Stomach (tissue), 9 donors: ENCODE measurements around the gene NUDT4. TPM values are rescaled to one million over a fixed set of nuclear protein-coding genes. Genes with fewer than 3 reads are reported as not detected.
"Not testable (repeated sequence)": the region's sequence is repeated elsewhere in the genome, so short reads cannot be mapped to it uniquely, and the experiment has no call there.

Experiments used
- DNase-seq, 2 donors: peaks; one replicate each; pipeline versions ENCODE4 v3.0.0 to v3.0.0-alpha.2; 2013 to 2019
- H3K27ac ChIP-seq, 5 donors: fragments of 200-600 bp in 4 of 5; sonication (generic) in 4 of 5; one replicate each; pipeline ENCODE4 v1.5.1; 2013 to 2019; ENCODE audit warnings: mild to moderate bottlenecking in 1 of 5, moderate library complexity in 1 of 5
- H3K27me3 ChIP-seq, 3 donors: fragments of 200-600 bp; sonication (generic); one replicate each; pipeline ENCODE4 v1.5.1; 2017 to 2019; ENCODE audit warnings: mixed run types in 1 of 3
- H3K36me3 ChIP-seq, 4 donors: fragments of 200-600 bp; sonication (generic); 1 replicate in 3 of 4; 2 replicates in 1 of 4; pipeline ENCODE4 v1.5.1; 2016 to 2019
- H3K4me1 ChIP-seq, 4 donors: fragments of 200-600 bp; sonication (generic); one replicate each; pipeline ENCODE4 v1.5.1; 2016 to 2019
- H3K4me3 ChIP-seq, 4 donors: fragments of 200-600 bp; sonication (generic) in 3 of 4; one replicate each; pipeline ENCODE4 v1.5.1; 2016 to 2019; ENCODE audit warnings: mild to moderate bottlenecking in 1 of 4
- H3K9me3 ChIP-seq, 4 donors: fragments of 200-600 bp; sonication (generic); one replicate each; pipeline ENCODE4 v1.5.1; 2016 to 2019
- CTCF ChIP-seq, 7 experiments: fragments of 450-650 bp in 4 of 7; fragments of 200-600 bp in 3 of 7; sonication (generic) in 3 of 7; IDR thresholded peaks; one replicate each; pipeline ENCODE4 v1.5.1; 2016 to 2019; ENCODE audit warnings: antibody characterized with exemption in 7 of 7, control low read depth in 2 of 7, mild to moderate bottlenecking in 1 of 7
- EP300 ChIP-seq: sonication (generic); formaldehyde crosslinking; IDR thresholded peaks from one replicate; pipeline ENCODE4 v1.6.1; 2017; ENCODE audit warnings: antibody characterized with exemption
- POLR2A ChIP-seq, 4 donors: fragments of 450-650 bp; IDR thresholded peaks; one replicate each; pipeline ENCODE4 v1.6.1; 2016; ENCODE audit warnings: antibody characterized with exemption in 4 of 4, control low read depth in 2 of 4, mild to moderate bottlenecking in 1 of 4, moderate library complexity in 1 of 4
- POLR2AphosphoS5 ChIP-seq, 3 donors: sonication (generic); formaldehyde crosslinking; IDR thresholded peaks; one replicate each; pipeline ENCODE4 v1.6.1; 2016; ENCODE audit warnings: antibody characterized with exemption in 3 of 3
- WGBS, 5 donors: extraction: QIAGEN DNeasy Blood & Tissue Kit in 3 of 5; methylation state at CpG; one replicate each; pipeline versions ENCODE4 v1.1.5 to v1.1.7; 2013 to 2018; 5-methylcytosine and 5-hydroxymethylcytosine counted together
- intact Hi-C: fragments of 100-400 bp; cut with DNase I; formaldehyde crosslinking; loops from one replicate; pipeline ENCODE4 v1.15.1; 2023; ENCODE audit warnings: low total_unique reads
- polyA plus RNA-seq, 3 donors: library from polyadenylated mRNA; stranded (reverse); fragments of 200-250 nt; gene quantifications; one replicate each; pipeline ENCODE4 v1.2.3, GENCODE V29; 2013
- total RNA-seq, 5 donors: library from RNA; depleted of rRNA; stranded (reverse); fragments of >200 nt; gene quantifications; one replicate each; pipeline versions ENCODE4 v1.1.0 to v1.2.3, GENCODE V29; 2014 to 2016
- donor health status: healthy with polysubstance abuse.
- donor health status: Bipolar disorder and iron deficiency.
- donor health status: healthy.

The NUDT4 gene
- total and polyA plus RNA-seq, 8 donors = 17.5 to 77.7 (median 29.4) TPM

GRCh38 chr12:93412396-93412795 lies 34.7 kb downstream of the NUDT4 start:
- peaks cover 12 to 87% (median 46%) of the 10 kb centered on the region in 4 donors for H3K4me1 ChIP-seq
- peak in 1 of 3 donors; percentile 6 for TF ChIP-seq POLR2AphosphoS5 (IDR thresholded peaks at IDR 0.05)
- H3K27me3 ChIP-seq, H3K4me3 ChIP-seq, H3K9me3 ChIP-seq, intact Hi-C loops: not testable (repeated sequence)
- peak; percentile 43 to 57 for DNase-seq
- peaks cover 0 to 17% (median 16%) of the 10 kb centered on the region in 4 donors for H3K36me3 ChIP-seq
- peak overlapping the region in 4 of 5 donors; percentile 32 to 71 (median 49) for H3K27ac ChIP-seq
- WGBS, 5 donors = 37 to 59% (median 42%) methylated on average over 8 of the region's 8 CpGs

- no peak overlapping the region for H3K4me3 ChIP-seq
- intact Hi-C loops = no loop called here
- H3K4me1 ChIP-seq = peaks cover 12 to 89% (median 46%) of the 10 kb centered on the region in 4 donors
- H3K27ac ChIP-seq = peak overlapping the region in 2 of 5 donors; percentile 19 to 71
- DNase-seq = no peak
- no peaks in the 10 kb centered on the region for H3K9me3 ChIP-seq
- WGBS, 5 donors = 18 to 38% (median 33%) methylated on average over 3 of the region's 3 CpGs
- H3K36me3 ChIP-seq = peaks cover 0 to 17% (median 13%) of the 10 kb centered on the region in 4 donors
- no peak for TF ChIP-seq CTCF (IDR thresholded peaks at IDR 0.05)
- no peak for TF ChIP-seq POLR2A (IDR thresholded peaks at IDR 0.05)
- no peak for TF ChIP-seq POLR2AphosphoS5 (IDR thresholded peaks at IDR 0.05)
- no peak for TF ChIP-seq EP300
- no peaks in the 10 kb centered on the region for H3K27me3 ChIP-seq
Observed at GRCh38 chr12:93413064-93413463, 35.3 kb downstream of the NUDT4 start.

DNA sequence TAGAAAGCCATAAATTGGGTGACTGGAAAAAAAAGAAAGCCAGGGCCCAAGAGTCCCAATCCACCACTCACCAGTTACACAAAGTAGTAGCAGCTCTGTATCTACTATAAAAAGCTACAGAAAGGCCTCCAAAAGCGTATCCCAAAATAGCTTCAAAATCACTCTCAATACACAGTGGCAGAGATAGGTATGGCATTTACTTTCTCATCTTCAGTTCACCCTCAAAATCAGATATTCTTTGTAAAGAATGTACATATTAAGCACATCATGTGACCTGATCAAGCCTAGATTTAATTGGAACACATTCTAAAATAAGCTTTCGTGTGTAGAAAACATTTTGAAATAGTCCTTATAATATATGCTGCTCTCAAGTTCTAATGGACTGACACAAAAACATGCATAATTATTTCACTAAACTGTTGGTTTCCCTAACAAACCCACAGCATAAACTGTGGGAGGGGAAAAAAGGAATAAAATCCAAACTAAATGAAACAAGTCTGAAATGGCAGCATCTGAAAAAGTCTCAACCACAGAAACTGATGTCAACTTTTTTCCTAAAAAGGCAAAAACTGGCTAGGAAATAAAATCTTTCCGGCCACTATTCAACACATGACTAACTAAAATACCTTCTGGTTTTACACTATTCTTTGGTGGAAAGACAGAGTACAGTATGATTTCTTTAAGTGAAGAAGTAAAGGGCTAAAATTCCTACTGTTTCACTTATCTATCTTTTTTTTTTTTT lies 38.2 kb downstream of the NUDT4 start:
- intact Hi-C loops = no loop called here
- 57 to 76% (median 73%) methylated on average over 3 of the region's 3 CpGs for WGBS, 5 donors
- H3K27ac ChIP-seq = peak overlapping the region in 2 of 5 donors; percentile 14 to 45

DNA sequence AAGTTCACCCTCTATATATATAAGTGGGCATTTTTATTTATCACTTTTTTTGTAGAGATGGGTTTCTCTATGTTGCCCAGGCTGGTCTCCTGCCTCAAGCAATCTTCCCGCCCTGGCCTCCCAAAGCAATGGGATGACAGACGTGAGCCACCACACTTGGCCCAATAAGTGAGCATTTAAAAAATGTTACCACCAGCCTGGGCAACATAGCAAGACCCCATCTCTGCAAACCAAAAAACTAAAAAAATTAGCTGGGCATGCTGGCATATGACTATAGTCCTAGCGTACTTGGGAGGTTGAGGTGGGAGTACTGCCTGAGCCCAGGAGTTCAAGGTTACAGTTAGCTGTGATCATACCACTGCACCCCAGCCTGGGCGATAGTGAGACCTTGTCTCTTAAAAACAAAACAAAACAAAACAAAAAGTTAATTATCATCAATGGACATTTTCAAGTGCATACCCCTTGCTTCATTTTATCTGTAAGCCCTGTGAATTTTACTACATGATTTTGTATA lies 40.3 kb downstream of the NUDT4 start:
- TF ChIP-seq EP300 (no peak), CTCF (IDR thresholded peaks at IDR 0.05) (no peak), POLR2AphosphoS5 (IDR thresholded peaks at IDR 0.05) (no peak), POLR2A (IDR thresholded peaks at IDR 0.05) (no peak)
- intact Hi-C loops = no loop called here

More for the DNA sequence above, 38.2 kb downstream of the NUDT4 start:
- Histone ChIP-seq H3K36me3 (peaks cover 0 to 3% (median 0%) of the 10 kb centered on the region in 4 donors), H3K9me3 (no peaks in the 10 kb centered on the region), H3K4me1 (peaks cover 12 to 88% (median 48%) of the 10 kb centered on the region in 4 donors), H3K27me3 (no peaks in the 10 kb centered on the region), H3K4me3 (no peak overlapping the region)
- TF ChIP-seq POLR2A (IDR thresholded peaks at IDR 0.05) (no peak), CTCF (IDR thresholded peaks at IDR 0.05) (no peak), POLR2AphosphoS5 (IDR thresholded peaks at IDR 0.05) (no peak), EP300 (no peak)
- DNase-seq = no peak

More for the DNA sequence above, 40.3 kb downstream of the NUDT4 start:
- H3K4me1 ChIP-seq = peaks cover 8 to 87% (median 43%) of the 10 kb centered on the region in 4 donors
- H3K4me3 ChIP-seq = no peak overlapping the region
- no peaks in the 10 kb centered on the region for H3K27me3 ChIP-seq
- 91 to 97% (median 93%) methylated on average over 4 of the region's 4 CpGs for WGBS, 5 donors
- H3K36me3 ChIP-seq = no peaks in the 10 kb centered on the region
- H3K9me3 ChIP-seq = no peaks in the 10 kb centered on the region
- no peak for DNase-seq
- no peak overlapping the region for H3K27ac ChIP-seq
